ENCODE measurements around the gene OR10AD1.

OR10AD1 gene

DNA sequence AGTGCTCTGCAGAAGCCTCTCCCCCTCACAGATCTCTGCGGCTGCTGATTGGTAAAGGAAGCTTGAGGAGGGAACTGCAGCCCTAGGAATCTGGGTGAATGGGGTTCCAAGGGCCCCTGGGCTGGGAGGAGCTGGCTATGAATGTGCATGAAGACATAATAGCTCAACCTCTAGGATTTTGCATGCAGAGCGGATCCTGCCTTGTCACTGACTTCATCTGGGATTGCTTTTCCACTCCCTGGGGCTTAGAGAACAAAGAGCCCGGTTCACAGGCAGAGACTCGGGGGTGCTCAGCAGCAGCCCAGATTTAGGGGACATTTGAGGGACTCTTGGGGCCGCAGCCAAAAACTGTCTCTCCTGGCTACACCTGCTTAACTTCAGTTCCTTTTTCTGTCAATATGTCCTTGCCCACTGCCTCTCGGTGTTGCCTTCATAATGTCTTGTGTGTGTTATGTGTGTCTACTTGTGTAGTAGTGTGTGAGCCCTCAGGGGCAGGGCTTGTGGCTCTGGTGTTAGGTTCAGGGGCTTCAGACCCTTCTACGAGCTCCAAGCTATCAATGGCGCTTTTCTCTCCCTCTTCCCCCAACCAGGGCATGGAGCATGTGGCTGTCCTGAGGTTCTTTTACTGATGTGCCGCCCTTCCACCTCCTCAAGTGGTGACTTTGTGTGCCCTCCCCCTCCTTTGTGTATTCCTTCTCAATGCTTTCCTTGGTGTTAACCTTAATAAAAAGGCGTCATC lies 17.7 kb downstream of the OR10AD1 start:
- peaks cover 13% of the 10 kb centered on the region for H3K36me3 Mint-ChIP-seq (ENCODE audit: insufficient read depth)
- H3K4me1 Mint-ChIP-seq (ENCODE audit: low read depth in 2 of 2), result peaks cover 6 to 15% of the 10 kb centered on the region in 2 donors
- peaks cover 37 to 41% of the 10 kb centered on the region in 2 donors for H3K27me3 Mint-ChIP-seq
- no peaks in the 10 kb centered on the region for H3K9me3 Mint-ChIP-seq
- ATAC-seq (replicated peaks) (no peak), DNase-seq (no peak)
- H3K27ac Mint-ChIP-seq, result peak overlapping the region in 1 of 2 donors; percentile 14
- H3K4me3 Mint-ChIP-seq, result peak overlapping the region; percentile 89 to 90

DNA sequence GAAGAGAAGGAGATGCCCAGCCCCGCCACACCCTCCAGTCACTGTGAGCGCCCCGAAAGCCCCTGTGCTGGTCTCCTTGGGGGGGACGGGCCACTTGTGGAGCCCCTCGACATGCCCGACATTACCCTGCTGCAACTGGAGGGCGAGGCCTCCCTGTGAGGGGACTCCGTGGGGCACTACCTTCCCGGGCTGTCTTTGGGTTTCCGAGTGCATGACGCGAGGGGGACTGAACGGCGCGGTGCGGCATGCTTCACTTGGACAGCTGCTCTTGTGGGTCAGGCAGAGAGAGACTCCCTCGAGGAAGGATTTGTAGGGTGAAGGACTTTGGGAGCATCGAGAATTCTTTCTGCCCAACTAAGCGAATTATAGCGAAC lies 18.6 kb downstream of the OR10AD1 start:
- Mint-ChIP-seq H3K4me1 (ENCODE audit: low read depth in 2 of 2) (peaks cover 6 to 15% of the 10 kb centered on the region in 2 donors), H3K27me3 (peaks cover 34 to 35% of the 10 kb centered on the region in 2 donors), H3K27ac (peak overlapping the region in 1 of 2 donors; percentile 67), H3K4me3 (peak overlapping the region; percentile 89 to 90), H3K36me3 (ENCODE audit: insufficient read depth) (peaks cover 13% of the 10 kb centered on the region), H3K9me3 (no peaks in the 10 kb centered on the region)
- ATAC-seq (replicated peaks), result no peak
- no peak for DNase-seq

DNA sequence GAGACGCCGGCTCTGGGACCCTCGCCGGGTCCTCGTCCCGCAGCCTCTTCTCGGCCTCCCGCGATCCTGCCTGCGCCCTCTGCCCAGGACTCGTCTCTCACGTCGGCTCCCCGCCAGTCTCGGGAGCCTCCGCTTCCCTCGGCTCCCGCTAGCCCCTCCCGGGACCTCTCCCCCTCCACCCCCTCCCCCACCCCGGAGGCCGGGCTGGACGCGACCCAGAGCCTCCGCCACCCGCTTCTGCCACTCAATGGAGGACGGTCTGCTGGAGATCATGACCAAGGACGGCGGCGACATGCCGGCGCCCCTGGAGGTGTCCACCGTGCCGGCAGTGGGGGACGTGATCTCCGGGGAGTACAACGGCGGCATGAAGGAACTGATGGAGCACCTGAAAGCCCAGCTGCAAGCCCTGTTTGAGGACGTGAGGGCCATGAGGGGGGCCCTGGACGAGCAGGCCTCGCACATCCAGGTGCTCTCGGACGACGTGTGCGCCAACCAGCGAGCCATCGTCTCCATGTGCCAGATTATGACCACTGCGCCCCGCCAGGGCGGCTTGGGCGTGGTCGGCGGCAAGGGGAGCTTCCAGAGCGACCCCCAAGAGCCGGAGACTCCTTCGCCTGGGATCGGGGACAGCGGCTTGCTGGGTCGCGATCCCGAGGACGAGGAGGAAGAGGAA lies 19.1 kb downstream of the OR10AD1 start:
- Mint-ChIP-seq H3K9me3 (no peaks in the 10 kb centered on the region), H3K4me1 (ENCODE audit: low read depth in 2 of 2) (peaks cover 6 to 15% of the 10 kb centered on the region in 2 donors), H3K36me3 (ENCODE audit: insufficient read depth) (peaks cover 13% of the 10 kb centered on the region), H3K27me3 (peaks cover 34 to 37% of the 10 kb centered on the region in 2 donors), H3K4me3 (peak overlapping the region; percentile 89 to 90), H3K27ac (peak overlapping the region; percentile 88 to 89)
- peak in 2 of 3 experiments; percentile 15 to 26 for DNase-seq
- peak; percentile 19 for ATAC-seq (replicated peaks)

DNA sequence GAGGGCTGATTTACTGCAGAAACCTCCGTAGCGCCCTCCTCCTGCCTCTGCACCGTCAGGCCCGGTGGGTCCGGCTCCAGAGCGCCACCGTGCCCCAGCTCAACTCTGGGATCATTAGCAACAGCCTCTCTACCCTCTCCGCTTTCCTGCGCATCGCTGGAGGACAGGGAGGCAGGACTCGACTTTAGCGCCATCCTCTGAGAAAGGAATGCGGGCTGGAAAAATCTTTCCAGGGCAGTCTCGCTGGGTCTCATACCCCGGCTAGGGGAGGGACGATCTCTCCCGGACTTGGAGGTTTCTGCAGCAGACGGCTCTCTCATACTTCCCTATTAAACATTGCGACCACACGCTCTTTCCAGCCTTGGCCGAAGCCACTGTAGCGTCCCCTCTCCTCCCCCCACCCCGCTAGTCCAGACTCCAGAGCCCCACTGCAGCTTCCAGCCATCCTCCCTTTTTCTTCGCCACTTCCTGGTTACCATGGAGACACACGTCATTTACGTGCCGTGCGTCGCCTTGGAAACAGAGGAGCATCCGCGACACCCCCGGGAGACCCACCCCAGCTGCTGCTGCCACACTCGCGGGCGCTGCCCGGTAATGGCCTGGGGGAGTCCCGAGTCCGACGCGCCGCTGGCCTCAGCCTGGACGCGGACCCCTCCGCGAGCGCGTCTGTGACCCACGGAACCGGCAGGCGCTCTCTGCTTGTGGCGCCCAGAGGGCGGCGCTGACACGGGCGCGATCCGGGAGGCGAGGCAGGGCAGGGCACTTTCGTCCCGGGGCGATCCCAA lies 19.8 kb downstream of the OR10AD1 start, which contains the start of gene CCDC184:
Gene CCDC184 (plus strand): TSS at position 554 of the 785 bp plus-strand sequence. CDS start 479 bp downstream, outside the sequence.
- H3K9me3 Mint-ChIP-seq, result no peaks in the 10 kb centered on the region
- H3K4me3 Mint-ChIP-seq, result peak within 1 kb of the TSS; percentile 89 to 90
- ATAC-seq (replicated peaks) (peak; percentile 79), DNase-seq (peak; percentile 65 to 77 (median 67))
- peaks cover 13% of the 10 kb centered on the region for H3K36me3 Mint-ChIP-seq (ENCODE audit: insufficient read depth)
- peak within 1 kb of the TSS; percentile 88 to 89 for H3K27ac Mint-ChIP-seq
- H3K27me3 Mint-ChIP-seq, result peaks cover 40 to 44% of the 10 kb centered on the region in 2 donors
- peaks cover 6 to 15% of the 10 kb centered on the region in 2 donors for H3K4me1 Mint-ChIP-seq (ENCODE audit: low read depth in 2 of 2)

DNA sequence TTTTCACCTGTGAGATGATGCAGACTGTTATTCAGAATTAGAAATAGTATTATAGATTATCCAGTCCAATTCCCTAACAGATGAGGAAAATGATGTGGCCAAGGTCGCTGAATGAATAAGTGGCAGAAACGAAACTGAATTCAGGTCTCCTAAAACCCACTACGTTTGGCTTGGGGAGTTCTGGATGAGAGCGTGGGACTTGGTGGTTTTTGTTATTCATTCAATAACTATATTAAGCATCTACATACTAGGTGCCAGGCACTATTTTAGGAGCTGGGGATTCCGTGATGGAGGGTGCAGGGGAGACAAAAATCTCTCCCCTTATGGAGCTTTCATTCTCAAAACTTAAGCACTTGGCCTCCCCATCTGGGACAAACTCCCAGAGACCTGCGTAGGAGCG lies 20.5 kb downstream of the OR10AD1 start:
- ATAC-seq (replicated peaks), result no peak
- H3K27ac Mint-ChIP-seq, result peak overlapping the region; percentile 88 to 89
- H3K4me1 Mint-ChIP-seq (ENCODE audit: low read depth in 2 of 2), result peaks cover 6 to 15% of the 10 kb centered on the region in 2 donors
- peaks cover 13% of the 10 kb centered on the region for H3K36me3 Mint-ChIP-seq (ENCODE audit: insufficient read depth)
- no peak for DNase-seq
- H3K9me3 Mint-ChIP-seq, result no peaks in the 10 kb centered on the region
- H3K4me3 Mint-ChIP-seq, result peak overlapping the region; percentile 89 to 90
- peaks cover 41 to 47% of the 10 kb centered on the region in 2 donors for H3K27me3 Mint-ChIP-seq

DNA sequence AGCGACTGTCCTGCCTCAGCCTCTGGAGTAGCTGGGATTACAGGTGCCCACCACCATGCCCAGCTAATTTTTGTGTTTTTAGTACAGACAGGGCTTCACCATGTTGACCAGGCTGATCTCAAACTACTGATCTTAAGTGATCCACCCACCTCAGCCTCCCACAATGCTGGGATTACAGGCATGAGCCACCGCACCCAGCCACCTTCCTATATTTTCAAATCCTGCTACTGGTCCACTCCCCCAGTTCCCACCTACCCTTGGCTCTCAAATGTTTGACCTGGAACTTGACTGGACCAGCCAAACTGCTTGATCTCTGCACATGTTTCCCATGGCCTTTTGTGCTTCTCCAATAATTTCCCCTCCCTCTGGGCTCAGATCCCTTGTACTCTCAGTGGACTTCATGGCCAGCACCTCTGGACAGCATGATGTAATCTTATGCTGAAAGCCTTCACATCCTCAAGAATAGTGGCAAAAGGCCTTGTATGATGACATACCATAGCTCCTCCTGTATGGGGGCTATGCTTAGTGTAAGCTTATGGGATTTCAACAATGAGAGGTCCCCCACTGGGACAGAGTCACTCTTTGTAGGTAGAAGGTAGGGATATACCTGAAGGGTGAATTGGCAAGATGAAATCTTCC lies 22.1 kb downstream of the OR10AD1 start:
- no peak overlapping the region for H3K27ac Mint-ChIP-seq
- ATAC-seq (replicated peaks), result no peak
- peaks cover 6 to 15% of the 10 kb centered on the region in 2 donors for H3K4me1 Mint-ChIP-seq (ENCODE audit: low read depth in 2 of 2)
- peaks cover 13% of the 10 kb centered on the region for H3K36me3 Mint-ChIP-seq (ENCODE audit: insufficient read depth)
- H3K27me3 Mint-ChIP-seq, result peaks cover 52 to 56% of the 10 kb centered on the region in 2 donors
- DNase-seq, result no peak
- H3K9me3 Mint-ChIP-seq, result no peaks in the 10 kb centered on the region
- no peak overlapping the region for H3K4me3 Mint-ChIP-seq

DNA sequence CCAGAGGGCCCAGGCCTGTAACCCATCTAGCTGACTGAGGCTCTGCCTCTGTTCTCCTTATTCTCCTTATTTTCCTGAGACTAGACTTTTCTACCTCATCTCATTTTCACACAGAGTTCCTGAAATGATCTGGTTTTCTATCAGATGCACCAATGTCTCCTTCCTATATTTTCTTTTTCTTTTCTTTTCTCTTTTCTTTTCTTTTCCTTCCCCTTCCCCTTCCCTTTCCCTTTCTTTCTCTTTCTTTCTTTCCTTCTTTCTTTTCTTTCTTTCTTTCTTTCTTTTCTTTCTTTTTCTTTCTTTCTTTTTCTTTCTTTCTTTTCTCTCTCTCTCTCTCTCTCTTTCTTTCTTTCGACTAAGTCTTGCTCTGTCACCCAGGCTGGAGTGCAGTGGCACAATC lies 22.7 kb downstream of the OR10AD1 start:
- Mint-ChIP-seq H3K27me3 (peaks cover 47 to 51% of the 10 kb centered on the region in 2 donors), H3K27ac (no peak overlapping the region), H3K4me3 (no peak overlapping the region), H3K36me3 (ENCODE audit: insufficient read depth) (peaks cover 13% of the 10 kb centered on the region), H3K4me1 (ENCODE audit: low read depth in 2 of 2) (peaks cover 6 to 16% of the 10 kb centered on the region in 2 donors), H3K9me3 (no peaks in the 10 kb centered on the region)
- ATAC-seq (replicated peaks) (no peak), DNase-seq (no peak)

DNA sequence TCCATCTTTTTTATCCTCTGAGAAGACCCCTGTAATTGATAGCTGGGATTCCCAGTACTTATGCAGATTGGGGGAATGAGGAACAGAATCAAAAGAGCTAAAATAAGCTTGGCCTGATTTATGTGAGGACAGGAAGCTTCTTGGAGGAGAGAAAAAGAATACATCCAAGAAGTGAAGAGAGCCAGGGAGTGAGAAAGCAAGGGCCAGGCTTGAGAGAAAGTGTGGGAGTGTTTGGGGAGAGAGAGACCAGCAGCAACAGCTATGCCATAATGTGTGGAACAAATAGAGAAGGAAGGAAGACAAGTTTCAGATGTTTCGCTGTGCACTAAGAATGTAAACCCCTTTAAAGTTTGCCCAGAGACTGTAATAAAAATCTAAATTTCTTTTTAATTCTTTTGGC lies 23.6 kb downstream of the OR10AD1 start:
- H3K4me1 Mint-ChIP-seq (ENCODE audit: low read depth in 2 of 2), result peaks cover 6 to 14% of the 10 kb centered on the region in 2 donors
- peaks cover 37 to 42% of the 10 kb centered on the region in 2 donors for H3K27me3 Mint-ChIP-seq
- H3K9me3 Mint-ChIP-seq, result no peaks in the 10 kb centered on the region
- DNase-seq, result no peak
- H3K36me3 Mint-ChIP-seq (ENCODE audit: insufficient read depth), result peaks cover 9% of the 10 kb centered on the region
- no peak overlapping the region for H3K27ac Mint-ChIP-seq
- ATAC-seq (replicated peaks), result no peak
- H3K4me3 Mint-ChIP-seq, result no peak overlapping the region

DNA sequence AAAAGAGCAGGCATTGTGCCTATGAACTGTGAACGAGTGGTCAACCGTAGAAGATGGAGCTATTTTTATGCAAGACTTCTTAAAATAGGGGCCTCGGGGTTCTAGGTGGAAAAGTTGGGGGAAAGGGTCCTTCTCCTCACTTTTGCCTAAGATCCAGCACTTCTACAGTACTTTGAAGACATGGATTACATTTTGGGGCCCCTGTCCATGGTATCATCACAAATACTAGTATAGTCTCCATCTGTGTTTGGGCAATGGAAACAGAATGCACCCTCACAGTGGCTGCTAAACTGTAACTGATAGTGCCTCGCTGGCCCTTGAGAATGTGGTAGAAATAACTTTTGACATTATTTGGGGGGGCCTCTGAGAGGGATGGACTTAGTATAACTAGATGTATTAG lies 25.1 kb downstream of the OR10AD1 start:
- Mint-ChIP-seq H3K4me1 (ENCODE audit: low read depth in 2 of 2) (peaks cover 6% of the 10 kb centered on the region in 2 donors), H3K36me3 (ENCODE audit: insufficient read depth) (peaks cover 2% of the 10 kb centered on the region), H3K4me3 (no peak overlapping the region), H3K27ac (no peak overlapping the region), H3K9me3 (no peaks in the 10 kb centered on the region), H3K27me3 (peaks cover 32 to 35% of the 10 kb centered on the region in 2 donors)
- ATAC-seq (replicated peaks), result no peak
- DNase-seq, result no peak

DNA sequence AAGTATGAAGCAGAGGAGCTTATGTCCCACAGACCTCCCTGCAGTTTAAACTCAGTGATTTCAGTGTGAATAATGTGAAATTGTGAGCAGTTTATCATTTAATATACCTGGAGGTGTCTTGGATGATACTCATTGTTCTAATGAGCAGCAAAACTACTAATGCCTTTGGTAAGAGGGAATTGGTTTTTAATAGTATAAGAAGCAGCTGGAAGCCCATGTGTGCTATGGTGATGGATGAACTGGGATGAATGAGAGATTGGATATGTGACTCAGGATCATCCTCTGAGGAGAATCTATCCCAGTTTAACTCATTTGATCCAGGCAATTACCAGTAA lies 26.7 kb downstream of the OR10AD1 start:
- peaks cover 3% of the 10 kb centered on the region for H3K36me3 Mint-ChIP-seq (ENCODE audit: insufficient read depth)
- no peak overlapping the region for H3K4me3 Mint-ChIP-seq
- no peak overlapping the region for H3K27ac Mint-ChIP-seq
- DNase-seq, result no peak
- no peak for ATAC-seq (replicated peaks)
- H3K27me3 Mint-ChIP-seq, result peaks cover 32 to 34% of the 10 kb centered on the region in 2 donors
- H3K9me3 Mint-ChIP-seq, result no peaks in the 10 kb centered on the region
- peaks cover 0 to 1% of the 10 kb centered on the region in 2 donors for H3K4me1 Mint-ChIP-seq (ENCODE audit: low read depth in 2 of 2)

DNA sequence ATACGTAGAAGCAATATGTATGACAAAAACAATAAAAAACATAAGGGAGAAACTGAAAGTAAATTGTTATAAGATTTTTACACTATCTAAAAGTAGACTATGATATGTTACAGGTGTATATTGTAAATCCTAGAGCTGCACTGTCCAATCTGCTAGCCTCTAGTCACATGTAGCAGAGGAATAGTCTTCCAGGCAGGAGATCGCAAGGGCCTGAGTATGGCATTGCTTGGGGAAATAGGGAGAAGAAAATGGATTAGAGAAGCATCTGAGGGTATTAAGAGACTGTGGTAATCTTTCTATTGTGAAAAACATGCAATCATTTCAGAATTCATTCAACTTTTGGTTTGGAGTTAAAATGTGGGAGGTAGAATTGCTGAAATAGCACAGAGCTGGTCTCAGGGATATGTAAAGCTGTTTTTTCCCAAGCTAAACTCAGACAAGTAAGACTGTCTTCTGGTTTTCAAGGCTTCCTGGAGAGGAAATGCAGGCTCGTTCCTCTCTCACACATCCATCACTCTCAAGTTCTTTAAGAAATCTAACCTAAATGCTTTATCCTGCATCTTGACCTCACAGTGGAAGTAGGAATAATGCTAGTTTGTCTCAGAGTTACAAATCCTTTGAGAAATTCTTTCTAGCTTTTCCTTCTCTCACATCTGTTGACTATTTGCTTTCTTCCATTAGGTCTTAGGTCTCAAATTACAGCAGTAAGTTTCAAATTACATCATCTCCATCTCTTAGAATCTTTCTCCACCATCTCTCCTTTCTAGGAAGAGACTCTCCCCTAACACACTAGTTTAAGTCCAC lies 27.3 kb downstream of the OR10AD1 start:
- ATAC-seq (replicated peaks) (no peak), DNase-seq (no peak)
- Mint-ChIP-seq H3K36me3 (ENCODE audit: insufficient read depth) (peaks cover 3% of the 10 kb centered on the region), H3K9me3 (no peaks in the 10 kb centered on the region), H3K4me1 (ENCODE audit: low read depth in 2 of 2) (peaks cover 0 to 1% of the 10 kb centered on the region in 2 donors), H3K4me3 (peak overlapping the region in 1 of 2 donors; percentile 3), H3K27ac (no peak overlapping the region), H3K27me3 (peaks cover 27 to 28% of the 10 kb centered on the region in 2 donors)

DNA sequence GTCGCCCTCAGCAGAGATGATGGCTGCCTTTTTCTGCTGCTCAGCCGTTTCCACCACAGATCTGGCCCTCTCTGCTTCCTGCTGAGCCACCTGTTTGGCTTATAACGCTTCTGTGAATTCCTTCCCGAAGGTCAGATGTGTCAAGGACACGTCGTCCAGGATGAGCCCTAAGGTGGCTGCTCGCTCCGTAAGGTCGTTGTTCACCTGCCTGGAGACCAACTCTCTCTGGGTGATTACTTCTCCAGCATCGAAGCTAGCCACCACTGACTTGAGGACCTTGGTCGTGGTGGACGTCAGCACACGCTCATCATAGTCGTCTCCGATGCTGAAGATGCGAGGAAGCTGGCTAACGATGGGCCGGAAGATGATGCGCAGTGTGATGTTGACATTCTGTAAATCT lies 34.1 kb downstream of the OR10AD1 start:
- peaks cover 3% of the 10 kb centered on the region for H3K36me3 Mint-ChIP-seq (ENCODE audit: insufficient read depth)
- DNase-seq (no peak), ATAC-seq (replicated peaks) (no peak)
- H3K4me1 Mint-ChIP-seq (ENCODE audit: low read depth in 2 of 2), result peaks cover 0 to 2% of the 10 kb centered on the region in 2 donors
- H3K27me3 Mint-ChIP-seq, result peaks cover 15 to 16% of the 10 kb centered on the region in 2 donors
- H3K9me3 Mint-ChIP-seq, result no peaks in the 10 kb centered on the region
- no peak overlapping the region for H3K27ac Mint-ChIP-seq
- H3K4me3 Mint-ChIP-seq, result no peak overlapping the region

All from effector memory CD8-positive, alpha-beta T cell (primary cell).